ENCODE data around the gene RAPH1. TPM values are rescaled to one million over a fixed set of nuclear protein-coding genes. Genes with fewer than 3 reads are reported as not detected.
A peak's percentile ranks its signal among the peaks of the same experiment; 100 is the strongest.
"Not testable (repeated sequence)": the region's sequence is repeated elsewhere in the genome, so short reads cannot be mapped to it uniquely, and the experiment has no call there.

Gene RAPH1
- total RNA-seq, 1 donor from 2014 or later = 17.2 TPM

DNA sequence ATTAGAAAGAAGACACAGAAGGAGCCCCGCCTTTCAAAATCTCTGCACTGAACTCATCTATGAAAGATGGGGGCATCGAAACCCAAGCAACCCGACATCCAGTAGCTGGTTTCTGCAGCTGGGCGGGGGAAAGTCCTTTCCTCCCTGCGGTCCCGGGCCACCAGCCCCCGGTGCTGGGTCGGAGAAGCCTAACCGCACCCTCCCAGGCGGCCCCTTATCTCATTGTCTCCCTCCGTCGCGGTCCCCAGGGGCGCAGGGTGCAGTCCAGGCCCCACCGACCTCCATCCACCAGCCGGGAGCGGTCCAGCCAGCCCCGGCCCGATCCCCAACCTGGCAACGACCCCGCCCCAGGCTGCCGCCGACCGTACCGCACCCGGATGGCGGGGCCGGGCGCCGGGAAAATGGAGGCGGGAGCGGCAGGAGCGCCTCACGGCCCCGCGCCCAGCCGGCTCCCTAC lies 452 bp downstream of the RAPH1 start:
- Histone ChIP-seq H3K36me3 (no peaks in the 10 kb centered on the region), H3K27ac (replicated peaks) (peak overlapping the region; percentile 93), H3K4me1 (peaks cover 51% of the 10 kb centered on the region), H3K27me3 (ENCODE audit: low read depth) (no peaks in the 10 kb centered on the region), H3K4me3 (peak overlapping the region; percentile 94), H3K9me3 (replicated peaks) (peaks cover 13% of the 10 kb centered on the region)
- intact Hi-C loops (cut with micrococcal nuclease) = no loop called here
- TF ChIP-seq, protein P1, sequence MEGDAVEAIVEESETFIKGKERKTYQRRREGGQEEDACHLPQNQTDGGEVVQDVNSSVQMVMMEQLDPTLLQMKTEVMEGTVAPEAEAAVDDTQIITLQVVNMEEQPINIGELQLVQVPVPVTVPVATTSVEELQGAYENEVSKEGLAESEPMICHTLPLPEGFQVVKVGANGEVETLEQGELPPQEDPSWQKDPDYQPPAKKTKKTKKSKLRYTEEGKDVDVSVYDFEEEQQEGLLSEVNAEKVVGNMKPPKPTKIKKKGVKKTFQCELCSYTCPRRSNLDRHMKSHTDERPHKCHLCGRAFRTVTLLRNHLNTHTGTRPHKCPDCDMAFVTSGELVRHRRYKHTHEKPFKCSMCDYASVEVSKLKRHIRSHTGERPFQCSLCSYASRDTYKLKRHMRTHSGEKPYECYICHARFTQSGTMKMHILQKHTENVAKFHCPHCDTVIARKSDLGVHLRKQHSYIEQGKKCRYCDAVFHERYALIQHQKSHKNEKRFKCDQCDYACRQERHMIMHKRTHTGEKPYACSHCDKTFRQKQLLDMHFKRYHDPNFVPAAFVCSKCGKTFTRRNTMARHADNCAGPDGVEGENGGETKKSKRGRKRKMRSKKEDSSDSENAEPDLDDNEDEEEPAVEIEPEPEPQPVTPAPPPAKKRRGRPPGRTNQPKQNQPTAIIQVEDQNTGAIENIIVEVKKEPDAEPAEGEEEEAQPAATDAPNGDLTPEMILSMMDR (IDR thresholded peaks at IDR 0.05; ENCODE audit: borderline replicate concordance) = no peak
- DNase-seq = peak; percentile 50

DNA sequence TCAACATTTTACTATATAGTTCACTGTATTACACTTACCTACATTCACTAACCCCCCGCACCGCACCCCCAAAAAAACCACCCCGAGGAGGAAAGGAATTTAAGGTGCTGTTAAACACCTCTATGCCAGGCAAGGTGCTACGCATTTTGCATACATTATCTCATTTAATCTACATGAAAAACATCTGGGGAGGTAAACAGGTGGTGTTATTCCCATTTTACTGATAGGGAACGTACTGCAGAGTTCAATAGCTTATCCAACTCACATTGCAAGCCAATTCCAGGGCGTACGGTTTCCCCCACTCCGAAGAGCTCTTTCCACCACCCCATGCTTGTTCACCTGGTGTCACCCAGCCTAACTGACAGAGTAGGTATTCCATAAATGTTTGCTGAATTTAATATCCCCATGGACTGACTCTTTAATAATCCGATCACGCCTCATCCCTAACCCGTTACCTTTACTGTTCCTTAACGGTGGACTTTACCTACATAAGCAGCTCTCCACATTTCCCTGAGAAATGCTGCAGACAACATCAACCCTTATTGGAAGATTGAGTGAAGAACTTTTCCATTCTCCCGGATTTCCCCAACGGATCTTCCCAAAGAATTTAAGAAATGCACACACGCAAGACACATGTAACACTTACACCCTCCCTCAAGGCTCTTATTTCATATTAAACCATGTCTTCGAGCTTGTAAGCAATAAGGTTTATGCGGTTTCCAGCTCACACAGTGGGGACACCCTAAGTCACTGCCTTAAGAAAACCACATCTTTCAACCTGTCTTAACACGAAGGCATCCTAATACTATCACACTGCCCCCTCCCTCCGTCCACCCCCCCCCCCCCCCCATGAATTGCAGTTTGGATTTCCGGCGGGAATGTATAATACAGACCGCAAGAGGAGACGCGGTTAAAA lies 1.2 kb downstream of the RAPH1 start:
- H3K9me3 ChIP-seq (replicated peaks) = peaks cover 13% of the 10 kb centered on the region
- H3K36me3 ChIP-seq = no peaks in the 10 kb centered on the region
- H3K4me1 ChIP-seq = peaks cover 51% of the 10 kb centered on the region
- no peaks in the 10 kb centered on the region for H3K27me3 ChIP-seq (ENCODE audit: low read depth)
- intact Hi-C loops (cut with micrococcal nuclease) = no loop called here
- H3K4me3 ChIP-seq = peak overlapping the region; percentile 94
- peak overlapping the region; percentile 93 for H3K27ac ChIP-seq (replicated peaks)
- TF ChIP-seq, protein P1 (IDR thresholded peaks at IDR 0.05; ENCODE audit: borderline replicate concordance) = no peak
- no peak for DNase-seq

- Histone ChIP-seq H3K36me3 (no peaks in the 10 kb centered on the region), H3K27ac (replicated peaks) (peak overlapping the region; percentile 93), H3K4me3 (peak overlapping the region; percentile 94), H3K27me3 (ENCODE audit: low read depth) (no peaks in the 10 kb centered on the region), H3K9me3 (replicated peaks) (peaks cover 8% of the 10 kb centered on the region), H3K4me1 (peaks cover 58% of the 10 kb centered on the region)
- intact Hi-C loops (cut with micrococcal nuclease) = no loop called here
- TF ChIP-seq, protein P1 (IDR thresholded peaks at IDR 0.05; ENCODE audit: borderline replicate concordance) = no peak
- no peak for DNase-seq
Measured at GRCh38 chr2:203532957-203533658, 2.0 kb downstream of the RAPH1 start.

GRCh38 chr2:203527719-203528118 lies 7.4 kb downstream of the RAPH1 start:
- Histone ChIP-seq H3K27ac (replicated peaks) (peak overlapping the region; percentile 4), H3K4me3 (no peak overlapping the region), H3K4me1 (peaks cover 37% of the 10 kb centered on the region), H3K27me3 (ENCODE audit: low read depth) (no peaks in the 10 kb centered on the region), H3K36me3 (no peaks in the 10 kb centered on the region), H3K9me3 (replicated peaks) (no peaks in the 10 kb centered on the region)
- TF ChIP-seq, protein P1 (IDR thresholded peaks at IDR 0.05; ENCODE audit: borderline replicate concordance) = no peak
- intact Hi-C loops (cut with micrococcal nuclease) = no loop called here
- DNase-seq = no peak

- H3K4me3 ChIP-seq; H3K27ac ChIP-seq (replicated peaks); DNase-seq; H3K27me3 ChIP-seq (ENCODE audit: low read depth); intact Hi-C loops (cut with micrococcal nuclease); H3K36me3 ChIP-seq: not testable (repeated sequence)
- peaks cover 11% of the 10 kb centered on the region for H3K9me3 ChIP-seq (replicated peaks)
- H3K4me1 ChIP-seq = peaks cover 17% of the 10 kb centered on the region
Measured at GRCh38 chr2:203513268-203513667, 21.8 kb downstream of the RAPH1 start.

Measured in left ventricle myocardium inferior (tissue), 1 donor.